NCI-H128 (cell line): ENCODE measurements around the gene TBC1D22A.
"Not testable (repeated sequence)": the region's sequence is repeated elsewhere in the genome, so short reads cannot be mapped to it uniquely, and the experiment has no call there.

Source experiments
- DNase-seq: peaks from one replicate; lab custom pipeline; 2025; ENCODE audit not compliant: unreplicated experiment; lab: John Stamatoyannopoulos, UW

The TBC1D22A gene

GRCh38 chr22:47129902-47130635 lies 367.6 kb downstream of the TBC1D22A start:
- no peak for DNase-seq

DNA sequence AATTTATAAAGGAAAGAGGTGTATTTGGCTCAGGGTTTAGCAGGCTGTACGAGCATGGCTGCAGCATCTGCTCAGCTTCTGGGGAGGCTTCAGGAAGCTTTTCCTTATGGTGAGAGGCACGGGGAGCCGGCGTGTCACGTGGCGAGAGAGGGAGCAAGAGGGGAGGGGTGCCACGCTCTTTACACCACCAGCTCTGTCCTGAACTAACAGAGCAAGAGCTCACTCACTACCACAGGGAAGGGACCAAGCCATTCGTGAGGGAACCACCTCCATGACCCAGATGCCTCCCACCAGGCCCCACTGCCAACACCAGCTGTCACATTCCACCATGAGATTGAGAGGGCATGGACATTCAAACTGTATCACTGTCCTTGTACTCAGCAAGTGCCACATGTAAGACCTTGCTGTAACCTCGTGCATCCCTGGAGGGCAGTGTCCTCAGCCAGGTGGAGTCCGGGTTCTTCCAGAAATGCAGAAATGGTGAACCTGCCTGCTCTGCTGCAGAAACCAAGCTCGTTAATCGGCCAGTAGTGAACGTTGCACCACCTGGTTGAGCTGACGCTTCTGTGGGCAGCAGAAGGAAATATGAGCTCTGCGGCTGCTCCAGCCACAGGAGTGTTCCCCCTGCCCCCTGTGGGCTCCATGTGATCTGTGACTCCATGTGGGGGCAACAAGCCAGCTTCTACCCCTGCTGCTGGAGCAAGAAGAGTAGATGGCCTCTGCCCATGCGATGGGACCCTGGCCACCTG lies 368.6 kb downstream of the TBC1D22A start:
- no peak for DNase-seq

DNA sequence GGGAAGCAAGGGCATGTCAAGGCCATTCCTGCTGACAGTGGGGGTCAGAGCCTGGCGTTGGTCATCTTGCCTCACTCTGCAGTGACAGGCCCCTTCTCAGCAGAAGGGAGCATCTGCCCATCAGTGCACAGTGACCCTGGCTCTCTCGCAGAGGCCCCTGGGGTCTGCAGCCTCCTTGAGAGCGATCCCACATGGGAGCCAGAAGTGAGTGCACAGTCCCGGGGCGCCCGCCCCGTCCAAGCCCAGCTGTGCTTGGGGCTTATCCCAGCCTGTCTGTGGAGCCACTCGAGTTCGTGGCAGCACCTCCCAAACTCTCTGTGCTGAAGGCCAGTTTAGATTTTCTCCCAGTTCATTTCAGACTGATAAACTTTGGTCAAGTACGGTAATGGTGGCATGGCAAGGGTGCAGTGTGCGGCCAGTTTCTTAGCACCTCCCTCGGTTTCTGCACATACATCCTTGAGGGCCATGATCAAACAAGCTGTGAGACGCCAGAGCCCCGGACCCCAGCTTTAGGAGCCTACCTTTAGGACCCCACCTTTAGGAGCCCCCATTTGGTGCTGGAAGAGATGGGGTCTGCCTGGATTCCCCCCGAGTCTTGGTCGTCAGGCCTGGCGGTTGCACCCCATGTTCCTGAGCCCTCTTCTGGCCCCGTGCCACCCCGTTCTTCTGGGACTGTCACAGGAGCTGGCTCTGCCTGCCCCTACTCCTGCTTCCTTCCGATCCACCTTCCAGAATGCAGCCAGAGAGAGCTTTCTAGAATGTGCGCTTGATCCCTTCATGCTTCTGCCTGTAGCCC lies 369.4 kb downstream of the TBC1D22A start:
- no peak for DNase-seq

DNA sequence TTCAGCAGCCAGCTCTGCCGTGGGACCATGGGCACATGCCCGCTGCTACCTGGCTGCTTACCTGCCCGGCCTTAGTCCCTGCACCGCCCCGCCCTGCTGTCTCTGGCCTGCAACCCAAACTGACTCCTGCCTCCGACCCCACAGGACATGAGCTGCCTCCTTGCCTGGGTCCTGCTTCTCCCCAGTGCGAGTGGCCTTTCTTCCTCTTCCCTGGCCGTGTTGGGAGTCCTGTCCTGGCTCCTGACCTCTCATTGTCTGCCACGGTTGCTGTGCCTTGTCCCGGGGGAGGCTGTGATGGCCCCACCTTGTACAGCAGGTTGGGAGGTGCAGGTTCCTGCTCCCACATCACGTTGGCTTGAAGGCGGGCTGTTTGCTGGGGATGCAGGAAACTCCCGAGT lies 370.0 kb downstream of the TBC1D22A start:
- DNase-seq, result no peak

DNA sequence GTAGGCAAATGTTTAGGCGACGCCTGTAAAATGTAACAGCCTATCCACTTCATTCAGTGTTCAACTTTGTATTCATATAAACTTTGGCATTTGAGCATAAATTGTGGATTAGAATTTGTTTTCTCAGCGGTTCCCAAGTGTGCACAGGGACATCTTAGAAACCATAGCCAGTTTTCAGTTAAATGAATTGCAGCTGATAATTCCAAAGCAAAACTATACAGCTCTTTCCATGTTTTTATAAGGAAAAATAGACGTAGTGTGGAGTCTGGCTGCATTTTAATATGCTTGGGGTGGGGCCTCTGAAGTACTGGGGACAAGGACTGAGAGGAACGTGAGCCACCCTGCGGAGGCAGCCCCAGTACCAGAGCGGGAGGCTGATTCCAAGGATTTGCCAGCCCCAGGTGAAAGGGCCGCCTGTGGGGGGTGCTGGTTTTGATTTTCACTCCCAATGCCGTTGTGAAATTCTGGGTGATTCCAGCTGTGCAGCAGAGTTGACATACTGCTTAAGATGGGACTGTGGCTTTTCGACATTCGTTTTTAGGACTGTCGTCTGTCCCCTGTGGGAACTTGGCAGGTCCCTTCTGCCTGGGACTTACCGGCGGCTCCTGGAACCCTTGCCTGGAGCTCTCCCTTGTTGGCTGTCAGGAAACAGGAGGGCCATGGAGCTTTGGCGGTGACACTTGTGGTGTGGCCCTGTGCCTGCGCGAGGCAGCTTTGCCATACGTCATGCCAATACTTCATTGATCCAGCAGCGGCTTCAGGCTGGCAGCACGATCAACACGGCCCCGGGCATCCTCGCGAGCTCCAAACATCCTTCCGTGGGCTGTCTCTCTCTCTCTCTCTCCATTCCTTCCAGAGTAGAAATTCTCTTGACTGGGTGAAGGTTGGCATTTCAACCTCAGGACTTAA lies 370.9 kb downstream of the TBC1D22A start:
- DNase-seq, result no peak

- no peak for DNase-seq
These were observed 371.8 kb downstream of the TBC1D22A start for GRCh38 chr22:47134222-47134621.

- DNase-seq, result no peak
These were observed 372.9 kb downstream of the TBC1D22A start for GRCh38 chr22:47135338-47135737.

DNA sequence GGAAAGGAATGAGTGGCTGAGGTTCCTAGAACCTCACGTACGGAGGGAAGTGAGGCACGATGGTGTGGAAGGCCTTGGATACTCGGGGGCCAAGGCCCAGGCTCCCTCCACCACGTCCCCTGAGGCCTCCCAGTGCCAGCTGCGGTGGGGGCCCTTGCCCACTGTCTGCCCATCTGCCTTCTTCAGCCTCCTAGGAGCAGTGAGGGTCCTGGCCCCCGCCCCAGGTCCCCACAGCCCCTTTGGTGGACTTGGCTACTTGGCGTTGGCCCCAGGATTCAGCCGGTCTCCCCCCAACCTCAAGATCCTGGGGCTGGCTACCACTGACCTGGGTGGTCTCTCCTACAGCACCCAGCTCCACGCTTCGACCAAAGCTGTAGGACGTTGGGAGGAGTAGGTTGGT lies 373.6 kb downstream of the TBC1D22A start:
- DNase-seq, result no peak

GRCh38 chr22:47136671-47137070 lies 374.2 kb downstream of the TBC1D22A start:
- DNase-seq, result no peak

DNA sequence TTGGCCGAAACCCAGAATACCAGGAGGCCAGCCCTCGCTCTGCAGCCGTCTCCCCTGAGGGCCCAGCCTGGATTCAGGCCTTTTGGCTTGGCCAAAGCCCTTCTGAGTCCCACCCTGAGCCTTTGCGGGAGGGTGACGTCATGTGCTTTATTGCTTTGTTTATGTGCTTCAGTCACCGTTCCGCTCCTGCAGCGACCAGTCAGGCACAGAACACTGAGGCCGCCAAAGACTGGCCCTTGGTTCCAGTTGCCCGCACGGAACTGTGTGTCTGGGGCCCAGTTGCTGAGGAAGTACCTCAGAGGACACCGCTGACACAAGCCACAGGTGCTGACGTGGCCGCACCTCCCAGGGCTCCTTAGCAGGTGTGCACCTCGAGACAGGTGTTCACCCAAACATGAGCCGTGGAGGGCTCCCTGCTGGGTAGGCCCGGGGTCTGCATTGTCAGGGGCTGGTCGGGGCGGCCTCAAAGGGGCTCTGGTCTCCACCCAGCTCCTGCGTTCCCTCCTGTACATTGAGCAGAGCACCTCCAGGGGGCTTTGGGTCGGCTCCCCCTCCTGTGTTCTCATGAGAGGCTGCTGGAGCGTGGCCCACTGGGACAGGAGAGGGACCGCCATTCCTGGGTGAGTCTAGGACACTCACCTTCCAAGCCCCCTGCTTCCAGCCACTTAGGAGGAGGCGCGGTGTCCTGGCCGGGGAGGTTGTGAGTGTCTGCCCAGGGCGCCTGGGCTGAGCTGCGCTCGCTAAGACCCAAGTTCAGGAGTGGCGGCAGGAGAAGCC lies 376.8 kb downstream of the TBC1D22A start:
- DNase-seq, result no peak

GRCh38 chr22:47139790-47140119 lies 377.3 kb downstream of the TBC1D22A start:
- no peak for DNase-seq

- not testable (repeated sequence) for DNase-seq
These were observed 378.5 kb downstream of the TBC1D22A start for GRCh38 chr22:47140975-47141374.

- no peak for DNase-seq
These were observed 380.1 kb downstream of the TBC1D22A start for GRCh38 chr22:47142427-47143046.

DNA sequence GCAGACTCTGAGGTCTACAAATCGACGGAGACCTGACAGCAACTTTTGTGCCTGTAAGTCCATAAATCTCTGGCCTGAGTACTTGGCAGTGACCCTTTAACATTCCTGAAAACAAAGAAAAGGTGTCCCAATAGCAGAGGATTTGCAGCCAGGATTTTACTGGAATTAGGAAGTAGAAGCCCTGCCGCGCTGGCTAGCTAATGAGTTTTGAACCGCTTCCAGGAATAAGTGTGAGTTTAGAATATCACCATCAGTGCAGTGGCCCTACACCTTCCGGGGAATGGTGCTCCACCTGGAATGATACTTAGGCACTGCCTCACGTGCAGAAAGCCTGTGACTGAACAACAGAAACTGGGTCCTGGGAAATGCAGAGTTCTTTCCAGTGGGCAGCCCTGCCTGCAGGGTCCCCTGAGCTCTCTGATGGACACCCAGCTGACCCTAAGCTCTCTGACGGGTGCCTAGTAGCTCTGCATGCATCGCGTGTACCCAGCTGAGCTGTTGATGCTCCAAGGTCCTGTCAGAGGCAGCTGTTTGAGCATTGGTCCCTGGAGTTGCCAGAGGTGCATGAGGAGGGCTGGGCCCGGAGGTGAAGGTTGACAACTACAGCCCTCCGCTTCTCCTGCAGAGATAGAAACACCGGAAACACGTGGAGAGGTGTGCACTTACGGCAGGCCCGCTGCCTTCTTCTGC lies 380.9 kb downstream of the TBC1D22A start:
- DNase-seq, result no peak

GRCh38 chr22:47144076-47144765 lies 381.8 kb downstream of the TBC1D22A start:
- DNase-seq, result no peak

- no peak for DNase-seq
These were observed 382.5 kb downstream of the TBC1D22A start for GRCh38 chr22:47144791-47145425.

DNA sequence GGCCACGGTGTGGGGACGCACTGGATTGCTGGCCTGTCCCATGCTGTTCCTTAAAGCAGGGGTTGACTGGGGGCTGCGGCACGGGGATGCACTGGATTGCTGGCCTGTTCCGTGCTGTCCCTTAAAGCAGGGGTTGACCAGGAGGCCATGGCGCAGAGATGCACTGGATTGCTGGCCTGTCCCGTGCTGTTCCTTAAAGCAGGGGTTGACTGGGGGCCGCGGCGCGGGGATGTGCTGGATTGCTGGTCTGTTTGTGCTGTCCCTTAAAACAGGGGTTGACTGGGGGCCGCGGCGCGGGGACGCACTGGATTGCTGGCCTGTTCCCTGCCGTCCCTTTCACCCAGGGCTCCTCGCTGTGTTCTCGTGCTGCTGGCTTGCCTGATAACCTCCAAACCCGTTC lies 383.4 kb downstream of the TBC1D22A start:
- DNase-seq, result no peak

DNA sequence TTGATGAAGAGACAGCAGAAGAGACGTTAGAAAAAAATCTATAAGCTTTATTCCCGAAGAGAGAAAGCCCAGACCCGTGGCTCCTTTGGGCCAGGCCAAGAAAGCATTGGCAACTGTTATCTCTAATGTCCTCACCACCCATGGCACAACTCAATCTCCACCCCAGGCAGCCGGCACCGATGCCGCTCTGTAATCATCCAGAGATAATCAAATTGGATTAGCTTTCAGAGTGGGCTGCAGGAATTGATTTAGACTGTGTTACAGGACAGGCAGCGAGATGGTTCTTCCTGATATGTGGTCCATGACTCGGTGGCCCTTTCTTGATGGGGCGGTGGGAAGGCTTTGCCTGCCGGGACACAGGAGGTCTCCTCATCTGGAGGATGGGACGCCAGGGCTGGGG lies 383.9 kb downstream of the TBC1D22A start:
- DNase-seq, result no peak
